A549 treated with AZD2906 at 1 μM for 4 hours (cell line): ENCODE measurements around the gene ZBED5. TPM values are rescaled to one million over a fixed set of nuclear protein-coding genes. Genes with fewer than 3 reads are reported as not detected.

ENCODE experiments used
- total RNA-seq: library from RNA; stranded (reverse); fragments of 200-300 nt; extraction: Qiagen RNA extraction; gene quantifications from 5 replicates; pipeline ENCODE4 v1.2.3, GENCODE V29; 2022

The ZBED5 gene
- total RNA-seq = 17.3 to 21.9 TPM (median 19.7 TPM) in 5 replicates

DNA sequence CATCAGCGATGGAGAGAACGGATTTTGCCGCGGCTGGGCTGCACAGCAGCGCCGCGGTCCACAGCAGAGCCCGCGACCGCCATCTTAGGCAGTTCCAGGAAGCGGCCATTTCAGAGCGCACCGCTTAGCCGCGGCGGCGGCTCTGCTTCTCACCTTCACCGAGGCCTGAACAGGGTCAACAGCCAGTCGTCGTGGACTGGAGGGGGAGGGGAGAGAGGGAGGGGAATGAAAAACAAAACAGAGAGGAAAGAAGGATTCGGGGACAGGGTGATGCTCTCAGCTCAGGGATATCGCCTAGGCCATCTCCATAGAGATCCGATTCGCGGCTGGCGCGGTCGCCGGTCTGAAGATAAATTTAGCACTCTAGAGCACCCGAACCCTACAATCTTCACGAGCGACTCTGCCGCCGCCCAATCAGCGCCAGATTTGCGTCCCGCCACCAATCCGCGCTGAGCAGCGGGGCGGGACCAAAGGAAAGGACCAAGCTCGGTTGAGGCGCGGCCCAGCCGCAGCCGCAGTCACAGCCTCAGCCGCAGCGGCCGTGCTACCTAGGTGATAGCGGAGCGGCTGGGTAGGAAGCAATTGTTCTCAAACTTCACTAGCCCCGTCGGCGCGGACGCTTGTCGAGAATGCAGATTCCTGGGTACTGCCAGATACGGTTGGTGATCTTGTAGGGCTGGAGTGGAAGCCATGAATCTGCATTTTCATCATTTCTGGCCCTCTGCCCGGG, at the start of gene ZBED5:
Gene ZBED5, minus strand, starts transcription at position 345 of the 730 bp plus-strand sequence. CDS start 3,108 bp downstream, outside the sequence.

DNA sequence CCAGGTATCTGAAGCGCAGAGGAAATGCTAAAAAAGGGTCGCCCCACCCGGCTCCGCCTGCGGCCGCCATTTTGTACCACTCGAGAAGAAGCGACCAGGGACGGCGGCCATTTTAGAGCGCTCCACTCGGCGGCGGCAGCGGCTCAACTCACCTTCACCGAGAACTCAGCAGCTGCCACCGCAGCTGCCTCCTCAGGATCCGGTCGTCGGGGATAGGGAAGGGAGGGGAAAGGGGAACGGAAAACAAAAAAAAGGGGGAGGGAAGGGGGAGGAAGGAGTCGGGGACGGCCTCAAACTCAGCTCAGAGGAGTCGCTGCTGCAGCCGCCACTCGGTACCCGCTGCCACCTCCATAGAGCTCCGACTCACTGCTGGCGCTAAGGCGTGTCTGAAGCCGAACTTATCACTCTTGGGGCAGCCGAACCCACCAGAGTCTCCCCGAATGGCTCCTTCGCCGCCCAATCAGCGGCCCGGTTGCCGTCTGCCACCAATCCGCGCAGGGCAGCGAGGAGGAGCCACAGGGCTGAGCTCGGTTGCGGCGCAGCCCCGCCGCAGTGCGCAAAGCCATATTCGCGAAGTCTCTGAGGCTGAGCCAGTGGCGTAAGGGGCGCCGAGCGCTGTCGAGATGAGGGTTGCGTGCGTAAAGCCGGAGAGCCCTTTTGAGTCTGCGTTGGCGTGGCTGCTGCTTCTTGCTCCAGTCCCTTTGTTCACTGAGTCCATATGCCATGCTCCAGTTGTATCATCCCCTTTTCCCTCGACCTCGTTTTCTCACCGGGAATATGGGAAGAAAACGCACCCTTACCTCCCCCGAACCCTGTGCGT, 49.1 kb downstream of the ZBED5 start, which contains the start of gene EIF4G2:
Gene EIF4G2, minus strand, starts transcription at position 374 of the 820 bp plus-strand sequence.

Other genes starting within 250 kb of the ZBED5 start
- gene IRAG1, start 164.3 kb downstream of the ZBED5 start, total RNA-seq = 0.03 to 0.09 TPM (median 0.07 TPM) in 5 replicates
- gene CTR9, start 106.8 kb downstream of the ZBED5 start, total RNA-seq = 21.0 to 28.8 TPM (median 22.6 TPM) in 5 replicates
- 472 to 852 TPM (median 512 TPM) in 5 replicates for gene EIF4G2, start 49.1 kb downstream of the ZBED5 start, total RNA-seq